Trophoblast cell (in vitro differentiated cells and primary cell): ENCODE measurements around the gene USPL1.
"Not testable (repeated sequence)": the region's sequence is repeated elsewhere in the genome, so short reads cannot be mapped to it uniquely, and the experiment has no call there.

Source experiments
- DNase-seq, 2 donors: peaks; one replicate each; pipeline ENCODE4 v3.0.0-alpha.2; 2016
- H2AFZ ChIP-seq: 2 replicates; pipeline ENCODE4 v1.6.1; 2013; ENCODE audit warnings: low read length, moderate library complexity, mild to moderate bottlenecking; ENCODE audit not compliant: insufficient read depth, poor library complexity
- H2AK5ac ChIP-seq: 2 replicates; pipeline ENCODE4 v1.6.1; 2013; ENCODE audit warnings: mild to moderate bottlenecking, low read length
- H2BK120ac ChIP-seq: 2 replicates; pipeline ENCODE4 v1.6.1; 2013; ENCODE audit warnings: low read length, mild to moderate bottlenecking, moderate library complexity; ENCODE audit not compliant: insufficient read depth, poor library complexity
- H2BK12ac ChIP-seq: 2 replicates; pipeline ENCODE4 v1.6.1; 2013; ENCODE audit warnings: mild to moderate bottlenecking, low read length, moderate library complexity
- H2BK5ac ChIP-seq: 2 replicates; pipeline ENCODE4 v1.6.1; 2013; ENCODE audit warnings: low read length, low read depth, moderate library complexity, mild to moderate bottlenecking; ENCODE audit not compliant: poor library complexity
- H3K14ac ChIP-seq: 2 replicates; pipeline ENCODE4 v1.6.1; 2013; ENCODE audit warnings: mild to moderate bottlenecking, low read length
- H3K18ac ChIP-seq: 2 replicates; pipeline ENCODE4 v1.6.1; 2013; ENCODE audit warnings: mild to moderate bottlenecking, low read length
- H3K23ac ChIP-seq: 2 replicates; pipeline ENCODE4 v1.6.1; 2013; ENCODE audit warnings: low read length
- H3K27ac ChIP-seq: 2 replicates; pipeline ENCODE4 v1.5.1; 2013; ENCODE audit warnings: low read depth, mild to moderate bottlenecking, inconsistent platforms, low read length, moderate library complexity
- H3K27me3 ChIP-seq: 2 replicates; pipeline ENCODE4 v1.6.1; 2013; ENCODE audit warnings: inconsistent platforms, mild to moderate bottlenecking, low read length, moderate library complexity; ENCODE audit not compliant: insufficient read depth
- H3K36me3 ChIP-seq, 2 experiments: 1 replicate in 1 of 2; 2 replicates in 1 of 2; pipeline ENCODE4 v1.6.1; 2013; ENCODE audit warnings: low read length in 2 of 2, mild to moderate bottlenecking in 2 of 2, moderate library complexity in 1 of 2; ENCODE audit not compliant: insufficient read depth in 2 of 2, control insufficient read depth in 1 of 2
- H3K4ac ChIP-seq: 2 replicates; pipeline ENCODE4 v1.6.1; 2013; ENCODE audit warnings: low read depth, mild to moderate bottlenecking, low read length, moderate library complexity
- H3K4me1 ChIP-seq, 2 experiments: 1 replicate in 1 of 2; 2 replicates in 1 of 2; pipeline ENCODE4 v1.6.1; 2013; ENCODE audit warnings: low read length in 2 of 2, mild to moderate bottlenecking in 2 of 2, moderate library complexity in 1 of 2; ENCODE audit not compliant: insufficient read depth in 2 of 2, control insufficient read depth in 1 of 2
- H3K4me2 ChIP-seq: 2 replicates; pipeline ENCODE4 v1.6.1; 2013; ENCODE audit warnings: inconsistent platforms, mild to moderate bottlenecking, low read length, moderate library complexity
- H3K4me3 ChIP-seq: 2 replicates; pipeline ENCODE4 v1.5.1; 2013; ENCODE audit warnings: mild to moderate bottlenecking, low read depth, low read length, inconsistent platforms
- H3K79me1 ChIP-seq: one replicate; pipeline ENCODE4 v1.6.1; 2013; ENCODE audit warnings: low read length
- H3K79me2 ChIP-seq: 2 replicates; pipeline ENCODE4 v1.6.1; 2013; ENCODE audit warnings: low read length, mild to moderate bottlenecking; ENCODE audit not compliant: control insufficient read depth, insufficient read depth, poor library complexity
- H3K9ac ChIP-seq: 2 replicates; pipeline ENCODE4 v1.6.1; 2013; ENCODE audit warnings: mild to moderate bottlenecking, low read length
- H3K9me3 ChIP-seq: 2 replicates; pipeline ENCODE4 v1.6.1; 2013; ENCODE audit warnings: low read depth, mild to moderate bottlenecking, control low read depth, inconsistent platforms, low read length; ENCODE audit not compliant: insufficient read depth
- H4K12ac ChIP-seq: 2 replicates; pipeline ENCODE4 v1.6.1; 2013; ENCODE audit warnings: low read depth, mild to moderate bottlenecking, low read length, moderate library complexity
- H4K8ac ChIP-seq: 2 replicates; pipeline ENCODE4 v1.6.1; 2013; ENCODE audit warnings: low read depth, mild to moderate bottlenecking, low read length, moderate library complexity
- H4K91ac ChIP-seq: one replicate; pipeline ENCODE4 v1.6.1; 2013; ENCODE audit warnings: low read depth, mild to moderate bottlenecking, low read length, moderate library complexity
- whole genome bisulfite sequencing: extraction: QIAGEN DNeasy Blood & Tissue Kit; methylation state at CpG from one replicate; pipeline ENCODE4 v1.1.7; 2013; ENCODE audit warnings: missing lambda C conversion rate; ENCODE audit not compliant: insufficient read length, insufficient coverage; ENCODE audit errors: extremely low coverage; 5-methylcytosine and 5-hydroxymethylcytosine counted together

USPL1 gene

GRCh38 chr13:30607186-30607585, 10.5 kb upstream of the USPL1 start:
- H3K27me3 ChIP-seq, result not testable (repeated sequence)

DNA sequence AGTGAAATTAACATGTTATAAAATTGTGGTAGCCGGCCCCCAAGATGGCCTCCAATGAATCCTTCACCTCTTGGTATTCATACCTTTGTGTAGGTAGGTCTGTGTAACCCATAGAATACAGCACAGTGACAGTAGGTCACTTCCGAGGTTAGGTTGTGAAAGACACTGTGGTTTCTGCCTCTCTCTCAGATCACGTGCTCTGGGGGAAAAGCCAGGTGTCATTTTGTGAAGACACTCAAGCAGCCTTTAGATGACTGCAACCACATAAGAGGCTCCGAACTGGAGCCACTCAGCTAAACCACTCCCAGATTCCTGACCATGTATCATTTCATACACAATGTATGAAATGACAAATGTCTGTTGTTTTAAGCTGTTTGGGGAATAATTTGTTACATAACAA, 9.8 kb upstream of the USPL1 start:
- Histone ChIP-seq H3K18ac (no peak overlapping the region), H3K9ac (no peak overlapping the region), H2BK5ac (no peak overlapping the region), H3K36me3 (no peaks in the 10 kb centered on the region), H3K4ac (no peak overlapping the region), H3K4me2 (no peak overlapping the region), H3K79me2 (no peaks in the 10 kb centered on the region), H4K12ac (no peak overlapping the region), H3K27me3 (no peaks in the 10 kb centered on the region), H3K9me3 (no peaks in the 10 kb centered on the region), H3K4me1 (no peaks in the 10 kb centered on the region), H2BK120ac (no peak overlapping the region), H2BK12ac (no peak overlapping the region), H2AFZ (no peak overlapping the region), H3K23ac (no peak overlapping the region), H4K8ac (no peak overlapping the region), H3K4me3 (no peak overlapping the region), H3K79me1 (no peaks in the 10 kb centered on the region), H2AK5ac (no peak overlapping the region), H3K14ac (no peak overlapping the region), H3K27ac (no peak overlapping the region), H4K91ac (no peak overlapping the region)
- peak; percentile 87 to 92 for DNase-seq
- WGBS, result no CpG with 5 or more reads among the region's 4 CpGs

More at GRCh38 chr13:30607186-30607585, 10.5 kb upstream of the USPL1 start:
- H3K9ac ChIP-seq, H3K23ac ChIP-seq, H3K79me2 ChIP-seq, H3K18ac ChIP-seq, H3K36me3 ChIP-seq, H3K14ac ChIP-seq, H2BK5ac ChIP-seq, H3K9me3 ChIP-seq, H3K4me3 ChIP-seq, H3K79me1 ChIP-seq, DNase-seq, H4K8ac ChIP-seq, H2BK120ac ChIP-seq, H3K4ac ChIP-seq, H2AK5ac ChIP-seq, H3K4me1 ChIP-seq, H3K27ac ChIP-seq, H2AFZ ChIP-seq, H2BK12ac ChIP-seq, H4K91ac ChIP-seq, H3K4me2 ChIP-seq, H4K12ac ChIP-seq: not testable (repeated sequence)
- no CpG with 5 or more reads among the region's 6 CpGs for WGBS

DNA sequence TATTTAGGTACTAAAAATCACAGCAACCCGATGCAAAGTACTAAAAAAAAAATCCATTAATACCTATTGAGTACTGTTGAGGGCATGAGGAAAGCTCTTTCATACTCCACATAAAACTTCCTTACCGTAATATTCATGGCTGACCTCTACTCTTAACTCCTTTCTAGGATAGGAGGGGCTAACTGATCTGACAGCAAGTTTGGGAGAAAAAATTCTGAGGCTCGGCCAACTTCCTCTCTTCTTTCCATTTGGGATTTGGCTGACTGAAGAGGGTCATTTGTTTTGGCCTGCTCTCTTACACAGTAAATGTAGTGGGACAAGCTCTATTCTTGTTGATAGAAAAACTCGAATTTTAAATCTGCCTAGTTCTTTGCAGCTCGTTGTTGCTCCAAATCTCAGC, 9.4 kb upstream of the USPL1 start:
- no peak overlapping the region for H2BK12ac ChIP-seq
- no peak overlapping the region for H3K4ac ChIP-seq
- H3K79me1 ChIP-seq, result no peaks in the 10 kb centered on the region
- no peak overlapping the region for H2AFZ ChIP-seq
- H3K4me2 ChIP-seq, result no peak overlapping the region
- no peaks in the 10 kb centered on the region for H3K36me3 ChIP-seq
- no CpG with 5 or more reads among the region's 5 CpGs for WGBS
- no peak overlapping the region for H3K23ac ChIP-seq
- no peak overlapping the region for H4K8ac ChIP-seq
- no peak overlapping the region for H2BK5ac ChIP-seq
- no peak overlapping the region for H2BK120ac ChIP-seq
- H3K4me1 ChIP-seq, result no peaks in the 10 kb centered on the region
- no peak overlapping the region for H2AK5ac ChIP-seq
- H3K9me3 ChIP-seq, result no peaks in the 10 kb centered on the region
- no peak overlapping the region for H3K9ac ChIP-seq
- no peaks in the 10 kb centered on the region for H3K27me3 ChIP-seq
- H4K12ac ChIP-seq, result no peak overlapping the region
- H3K79me2 ChIP-seq, result no peaks in the 10 kb centered on the region
- H3K4me3 ChIP-seq, result no peak overlapping the region
- no peak overlapping the region for H3K27ac ChIP-seq
- no peak overlapping the region for H3K18ac ChIP-seq
- no peak for DNase-seq
- H4K91ac ChIP-seq, result no peak overlapping the region
- no peak overlapping the region for H3K14ac ChIP-seq

DNA sequence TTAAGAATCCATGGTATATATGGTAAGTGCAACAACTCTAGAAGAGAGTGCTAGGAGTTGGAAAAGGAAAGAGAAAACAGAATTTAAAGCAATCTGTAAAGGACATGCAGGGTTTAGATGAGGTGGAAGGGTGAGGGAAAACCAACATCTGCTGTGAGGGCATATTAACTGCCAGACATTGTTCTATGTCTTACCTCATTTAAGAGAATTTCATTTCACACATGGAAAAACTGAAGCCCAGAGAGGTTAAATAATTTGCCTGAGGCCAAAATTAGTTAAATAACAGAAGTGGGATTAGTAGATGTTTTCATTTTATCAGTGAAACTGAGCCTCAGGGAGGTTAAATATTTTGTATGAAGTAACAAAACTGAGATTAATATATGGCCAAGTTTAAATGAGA, 7.4 kb upstream of the USPL1 start:
- no peak overlapping the region for H3K23ac ChIP-seq
- H2BK12ac ChIP-seq, result no peak overlapping the region
- no peaks in the 10 kb centered on the region for H3K36me3 ChIP-seq
- no peaks in the 10 kb centered on the region for H3K9me3 ChIP-seq
- H4K91ac ChIP-seq, result no peak overlapping the region
- H3K14ac ChIP-seq, result no peak overlapping the region
- H4K8ac ChIP-seq, result no peak overlapping the region
- no peaks in the 10 kb centered on the region for H3K79me2 ChIP-seq
- no peak overlapping the region for H2BK5ac ChIP-seq
- no peak overlapping the region for H3K18ac ChIP-seq
- H2AFZ ChIP-seq, result no peak overlapping the region
- no peaks in the 10 kb centered on the region for H3K4me1 ChIP-seq
- H2AK5ac ChIP-seq, result no peak overlapping the region
- H3K4me3 ChIP-seq, result no peak overlapping the region
- H3K27me3 ChIP-seq, result no peaks in the 10 kb centered on the region
- DNase-seq, result peak; percentile 44 to 97
- H3K4me2 ChIP-seq, result no peak overlapping the region
- H3K27ac ChIP-seq, result no peak overlapping the region
- H3K4ac ChIP-seq, result no peak overlapping the region
- no peak overlapping the region for H2BK120ac ChIP-seq
- no peak overlapping the region for H3K9ac ChIP-seq
- no peak overlapping the region for H4K12ac ChIP-seq
- H3K79me1 ChIP-seq, result no peaks in the 10 kb centered on the region
